ENCODE results near the gene MUTYH. TPM values are rescaled to one million over a fixed set of nuclear protein-coding genes. Genes with fewer than 3 reads are reported as not detected.

MUTYH gene
- total RNA-seq, 1 donor from 2014 or later: 54.8 TPM

Other genes with a start within 250 kb of the MUTYH start
- gene ZSWIM5, start 133.8 kb downstream of the MUTYH start, total RNA-seq: 0.17 and 0.42 TPM in 2 replicates
- gene HPDL, start 13.5 kb downstream of the MUTYH start, total RNA-seq: 4.5 and 5.1 TPM in 2 replicates
- 25.2 and 25.8 TPM in 2 replicates for gene TOE1, start 270 bp downstream of the MUTYH start, total RNA-seq
- 2.8 and 3.2 TPM in 2 replicates for gene TESK2, start 150.7 kb upstream of the MUTYH start, total RNA-seq
- 3.1 and 3.7 TPM in 2 replicates for gene CCDC163, start 159.6 kb upstream of the MUTYH start, total RNA-seq
- 5.7 and 5.8 TPM in 2 replicates for gene MMACHC, start 159.9 kb upstream of the MUTYH start, total RNA-seq
- 397 and 414 TPM in 2 replicates for gene PRDX1, start 181.4 kb upstream of the MUTYH start, total RNA-seq
- 177 and 196 TPM in 2 replicates for gene AKR1A1, start 210.4 kb upstream of the MUTYH start, total RNA-seq
- 160 and 170 TPM in 2 replicates for gene NASP, start 243.6 kb upstream of the MUTYH start, total RNA-seq

Measured in T-helper 1 cell treated with Interleukin-12 subunit alpha and Interleukin-12 subunit beta and Interleukin-4 antibody, amounts not matched to agents 30 ng/mL and 1 ng/mL, for 36 hours (primary cell).